C4-2B (cell line): Measurements from ENCODE around the gene PTPN23.

Experiments
- H3K27ac ChIP-seq: fragments of 450-650 bp; 2 replicates; pipeline ENCODE4 v1.5.1; 2017
- CTCF ChIP-seq: fragments of 450-650 bp; conservative IDR thresholded peaks from 2 replicates; pipeline ENCODE4 v1.5.1; 2017; ENCODE audit warnings: mild to moderate bottlenecking
- ZFX ChIP-seq: fragments of 450-650 bp; IDR thresholded peaks from 2 replicates; pipeline ENCODE4 v1.6.1; 2017

PTPN23 gene

GRCh38 chr3:47434849-47435248, 54.0 kb downstream of the PTPN23 start:
- TF ChIP-seq CTCF (no peak), ZFX (no peak)
- H3K27ac ChIP-seq, result no peak overlapping the region

- H3K27ac ChIP-seq, result no peak overlapping the region
- TF ChIP-seq CTCF (no peak), ZFX (no peak)
Observed at GRCh38 chr3:47436180-47436579, 55.4 kb downstream of the PTPN23 start.

- TF ChIP-seq ZFX, result no peak
- TF ChIP-seq CTCF, result no peak; the same call in 1 of the 2 replicates
- no peak overlapping the region for H3K27ac ChIP-seq
Observed at GRCh38 chr3:47440131-47440530, 59.3 kb downstream of the PTPN23 start.

- TF ChIP-seq ZFX (no peak), CTCF (no peak)
- H3K27ac ChIP-seq, result peak overlapping the region; percentile 91
Observed at GRCh38 chr3:47441796-47442551, 61.2 kb downstream of the PTPN23 start.

GRCh38 chr3:47443611-47443995, 62.8 kb downstream of the PTPN23 start:
- TF ChIP-seq CTCF, result no peak
- no peak for TF ChIP-seq ZFX
- H3K27ac ChIP-seq, result peak overlapping the region; percentile 91

- peak overlapping the region; percentile 91 for H3K27ac ChIP-seq
- TF ChIP-seq ZFX (no peak), CTCF (no peak)
Observed at GRCh38 chr3:47444103-47444502, 63.3 kb downstream of the PTPN23 start.

- no peak overlapping the region for H3K27ac ChIP-seq
- TF ChIP-seq CTCF (no peak), ZFX (no peak)
Observed at GRCh38 chr3:47452453-47453215, 71.8 kb downstream of the PTPN23 start.
